22Rv1 (cell line): ENCODE measurements around the gene RNF150.

Experiments
- H3K27ac ChIP-seq: fragments of 450-650 bp; 2 replicates; pipeline ENCODE4 v1.5.1; 2017
- ZFX ChIP-seq: fragments of 450-650 bp; IDR thresholded peaks from 2 replicates; pipeline ENCODE4 v1.6.1; 2017; ENCODE audit warnings: antibody characterized with exemption, borderline replicate concordance
- TF ChIP-seq, protein P1 (sequence below): fragments of 450-650 bp; IDR thresholded peaks from 2 replicates; pipeline ENCODE4 v1.5.1; 2017; ENCODE audit warnings: mild to moderate bottlenecking

RNF150 gene

DNA sequence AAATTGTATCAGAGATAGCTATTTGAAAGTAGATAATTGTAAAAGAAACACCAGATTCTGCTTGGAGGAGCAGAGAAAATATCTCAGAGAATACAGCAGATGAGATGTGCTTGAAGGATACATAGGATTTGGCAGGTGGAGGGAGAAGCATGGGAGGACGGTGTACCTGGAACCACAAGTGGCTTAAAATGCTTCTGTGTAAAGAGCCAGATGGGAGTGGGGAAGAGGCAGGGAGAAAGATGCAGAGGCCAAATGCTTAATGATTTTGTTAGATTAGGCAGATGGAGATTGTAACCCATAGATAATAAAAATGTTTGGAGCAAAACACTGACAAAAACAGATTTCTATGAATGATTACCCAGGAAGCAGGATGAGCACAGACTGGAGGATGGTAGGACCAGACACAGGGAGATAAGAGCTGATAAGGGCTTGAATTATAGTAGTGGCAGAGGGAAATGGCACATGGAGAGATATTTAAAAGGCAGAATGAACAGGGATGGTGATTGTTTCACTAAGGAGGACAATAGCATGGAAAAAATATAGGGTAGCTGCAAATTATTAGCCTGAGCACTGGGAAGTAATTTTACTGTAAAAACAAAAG lies 231.4 kb downstream of the RNF150 start:
- H3K27ac ChIP-seq, result no peak overlapping the region
- TF ChIP-seq ZFX, result no peak
- TF ChIP-seq, protein P1, sequence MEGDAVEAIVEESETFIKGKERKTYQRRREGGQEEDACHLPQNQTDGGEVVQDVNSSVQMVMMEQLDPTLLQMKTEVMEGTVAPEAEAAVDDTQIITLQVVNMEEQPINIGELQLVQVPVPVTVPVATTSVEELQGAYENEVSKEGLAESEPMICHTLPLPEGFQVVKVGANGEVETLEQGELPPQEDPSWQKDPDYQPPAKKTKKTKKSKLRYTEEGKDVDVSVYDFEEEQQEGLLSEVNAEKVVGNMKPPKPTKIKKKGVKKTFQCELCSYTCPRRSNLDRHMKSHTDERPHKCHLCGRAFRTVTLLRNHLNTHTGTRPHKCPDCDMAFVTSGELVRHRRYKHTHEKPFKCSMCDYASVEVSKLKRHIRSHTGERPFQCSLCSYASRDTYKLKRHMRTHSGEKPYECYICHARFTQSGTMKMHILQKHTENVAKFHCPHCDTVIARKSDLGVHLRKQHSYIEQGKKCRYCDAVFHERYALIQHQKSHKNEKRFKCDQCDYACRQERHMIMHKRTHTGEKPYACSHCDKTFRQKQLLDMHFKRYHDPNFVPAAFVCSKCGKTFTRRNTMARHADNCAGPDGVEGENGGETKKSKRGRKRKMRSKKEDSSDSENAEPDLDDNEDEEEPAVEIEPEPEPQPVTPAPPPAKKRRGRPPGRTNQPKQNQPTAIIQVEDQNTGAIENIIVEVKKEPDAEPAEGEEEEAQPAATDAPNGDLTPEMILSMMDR, result no peak

GRCh38 chr4:140893939-140894338 lies 239.3 kb downstream of the RNF150 start:
- H3K27ac ChIP-seq, result no peak overlapping the region
- TF ChIP-seq ZFX, result no peak
- TF ChIP-seq, protein P1, result no peak

GRCh38 chr4:140888054-140888453 lies 245.2 kb downstream of the RNF150 start:
- TF ChIP-seq, protein P1, result no peak
- no peak for TF ChIP-seq ZFX
- H3K27ac ChIP-seq, result no peak overlapping the region

GRCh38 chr4:140887467-140887866 lies 245.8 kb downstream of the RNF150 start:
- TF ChIP-seq, protein P1, result no peak
- TF ChIP-seq ZFX, result no peak

DNA sequence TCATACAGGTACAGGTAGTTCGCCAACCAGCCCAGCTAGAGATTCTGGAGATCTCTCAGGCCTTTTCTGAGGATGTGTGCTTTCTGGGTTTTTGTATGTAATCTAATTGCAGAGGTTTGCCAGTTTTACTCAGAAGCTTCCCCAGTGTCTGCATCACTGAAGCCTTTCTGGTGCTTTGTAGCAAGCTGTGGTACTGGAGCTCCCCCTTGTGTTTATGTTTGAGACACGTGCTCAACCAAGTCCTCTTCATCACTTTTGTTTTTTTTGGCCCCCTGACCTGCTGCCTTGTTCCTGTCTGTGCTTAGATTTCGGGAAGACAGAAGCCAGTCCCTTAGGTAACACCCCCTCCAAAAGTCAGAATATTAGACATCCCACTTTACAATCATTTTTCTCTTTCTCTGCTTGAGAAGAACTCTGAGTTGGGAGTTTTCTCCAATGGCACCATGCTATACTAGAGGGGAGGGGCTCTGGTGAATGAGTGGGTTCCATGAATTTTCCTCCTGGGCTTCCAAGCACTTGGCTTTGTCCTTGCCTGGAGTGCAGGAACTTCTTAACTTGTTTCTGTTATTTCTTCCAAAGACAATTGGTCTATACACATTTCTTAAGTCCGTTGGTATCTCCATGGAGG lies 248.7 kb downstream of the RNF150 start:
- no peak overlapping the region for H3K27ac ChIP-seq
- TF ChIP-seq, protein P1, result peak; percentile 89
- no peak for TF ChIP-seq ZFX

More at GRCh38 chr4:140887467-140887866, 245.8 kb downstream of the RNF150 start:
- no peak overlapping the region for H3K27ac ChIP-seq

DNA sequence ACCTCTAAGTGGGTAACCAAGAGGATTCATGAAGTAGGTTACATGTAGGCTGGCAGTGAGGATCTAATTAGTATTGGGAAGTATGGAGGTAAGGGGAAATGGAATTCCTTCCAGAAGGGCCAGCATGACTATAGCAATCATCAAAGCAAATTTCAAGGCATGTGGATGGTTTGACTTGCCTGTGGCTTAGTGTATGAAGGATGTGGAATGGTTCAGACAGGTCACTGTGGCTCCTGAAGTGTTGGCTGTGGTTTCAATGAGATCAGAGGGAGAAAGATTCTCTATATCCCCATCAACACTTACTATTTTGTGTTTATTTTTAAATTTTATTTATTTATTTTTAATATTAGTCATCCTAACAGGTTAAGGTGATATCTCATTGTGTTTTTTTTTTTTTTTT lies 255.5 kb downstream of the RNF150 start:
- no peak overlapping the region for H3K27ac ChIP-seq
- TF ChIP-seq, protein P1, result no peak
- no peak for TF ChIP-seq ZFX

GRCh38 chr4:140876615-140877364 lies 256.5 kb downstream of the RNF150 start:
- no peak overlapping the region for H3K27ac ChIP-seq
- TF ChIP-seq, protein P1, result no peak
- no peak for TF ChIP-seq ZFX
